K562 (cell line): Measurements from ENCODE around the gene SOX6. TPM values are rescaled to one million over a fixed set of nuclear protein-coding genes. Genes with fewer than 3 reads are reported as not detected.
A peak's percentile ranks its signal among the peaks of the same experiment; 100 is the strongest.

Source experiments
- ATAC-seq: fragments of 200-7000 bp; cut with Tn5 transposase; 3 replicates; pipeline ENCODE4 v1.9.1; 2020; ENCODE audit warnings: moderate library complexity
- BruUV-seq: library from RNA; stranded (reverse); fragments of 400-500 nt; replicated peaks from 2 replicates; lab custom pipeline; 2021; lab: Mats Ljungman, UMichigan
- CTCF ChIA-PET: fragments of 300-600 bp; formaldehyde crosslinking; extraction: SDS; loops from one replicate; lab custom pipeline; 2021; ENCODE audit warnings: low intra/inter-chr PET ratio; lab: Yijun Ruan, JAX
- POLR2A ChIA-PET: fragments of 300-600, 350-650 bp; sonication (Branson Sonifier 250); formaldehyde crosslinking; extraction: SDS; loops from one replicate; lab custom pipeline; 2021; ENCODE audit warnings: antibody characterized with exemption, inconsistent platforms; lab: Yijun Ruan, JAX
- DNase-seq, 4 experiments: peaks; one replicate each; pipeline versions ENCODE4 v3.0.0 to v3.0.0-alpha.2; 2011 to 2018; ENCODE audit warnings: low spot score in 3 of 4, mixed read lengths in 3 of 4; ENCODE audit errors: extremely low read depth in 1 of 4
- FAIRE-seq: peaks from 2 replicates; lab custom pipeline; 2011; peaks lifted over from hg19 to GRCh38; lab: Jason Lieb, UNC
- H2AFZ ChIP-seq: 2 replicates; pipeline ENCODE4 v1.6.0; 2011; ENCODE audit warnings: low read depth, low read length, control low read depth, inconsistent platforms
- H3K27ac ChIP-seq: fragments of 200-600 bp; 3 replicates; pipeline ENCODE4 v1.8.0; 2011; ENCODE audit warnings: low read depth, mild to moderate bottlenecking, control low read depth, inconsistent platforms, low read length, moderate library complexity, mixed read lengths; ENCODE audit errors: extremely low read depth
- H3K27me3 ChIP-seq, 2 experiments: fragments of 300-600 bp in 1 of 2; 2 replicates in 1 of 2; 3 replicates in 1 of 2; pipeline versions ENCODE4 v1.6.0 to v1.8.0; 2011; ENCODE audit warnings: inconsistent platforms in 2 of 2, low read length in 2 of 2, mild to moderate bottlenecking in 1 of 2, mixed read lengths in 1 of 2, moderate library complexity in 1 of 2; ENCODE audit not compliant: control insufficient read depth in 2 of 2, insufficient read depth in 2 of 2
- H3K36me3 ChIP-seq: fragments of 300-600 bp; 3 replicates; pipeline ENCODE4 v1.8.0; 2011; ENCODE audit warnings: mild to moderate bottlenecking, low read length, inconsistent platforms; ENCODE audit not compliant: control insufficient read depth, insufficient read depth
- H3K4me1 ChIP-seq, 2 experiments: fragments of 200-600 bp in 1 of 2; replicated peaks in 1 of 2; 2 replicates in 1 of 2; 3 replicates in 1 of 2; pipeline versions ENCODE4 v1.5.1 to v1.8.0; 2011; ENCODE audit warnings: inconsistent platforms in 2 of 2, low read length in 2 of 2, mild to moderate bottlenecking in 1 of 2, mixed read lengths in 1 of 2, moderate library complexity in 1 of 2; ENCODE audit not compliant: control insufficient read depth in 2 of 2, insufficient read depth in 2 of 2
- H3K4me2 ChIP-seq: 2 replicates; pipeline ENCODE4 v1.6.1; 2011; ENCODE audit warnings: low read length, control low read depth, inconsistent platforms, mixed read lengths; ENCODE audit not compliant: insufficient read depth
- H3K4me3 ChIP-seq: fragments of 200-600 bp; sonication (generic), shearing (Covaris generic); 2 replicates; pipeline ENCODE4 v1.5.1; 2016; ENCODE audit warnings: control low read depth, inconsistent platforms
- H3K79me2 ChIP-seq: fragments of 200-600 bp; 3 replicates; pipeline ENCODE4 v1.8.0; 2011; ENCODE audit warnings: low read length, inconsistent platforms; ENCODE audit not compliant: control insufficient read depth, insufficient read depth
- H3K9ac ChIP-seq, 2 experiments: 2 replicates each; pipeline versions ENCODE4 v1.6.0 to v1.6.1; 2011; ENCODE audit warnings: low read depth in 2 of 2, low read length in 2 of 2, control low read depth in 1 of 2, inconsistent platforms in 1 of 2, mild to moderate bottlenecking in 1 of 2, mixed read lengths in 1 of 2; ENCODE audit not compliant: insufficient read depth in 1 of 2
- H3K9me1 ChIP-seq: one replicate; pipeline ENCODE4 v1.6.0; 2011; ENCODE audit warnings: inconsistent platforms, mild to moderate bottlenecking, low read length, moderate library complexity; ENCODE audit not compliant: control insufficient read depth, insufficient read depth
- H3K9me3 ChIP-seq: replicated peaks from 2 replicates; pipeline ENCODE4 v1.5.1; 2011; ENCODE audit warnings: low read depth, low read length, inconsistent platforms; ENCODE audit not compliant: control insufficient read depth, insufficient read depth
- H4K20me1 ChIP-seq: replicated peaks from 2 replicates; pipeline ENCODE4 v1.6.1; 2011; ENCODE audit warnings: low read length, inconsistent platforms, mixed read lengths; ENCODE audit not compliant: control insufficient read depth, insufficient read depth
- ARID1B ChIP-seq: fragments of 450-650 bp; IDR thresholded peaks from 2 replicates; pipeline ENCODE4 v1.6.1; 2016; ENCODE audit warnings: antibody characterized with exemption, mild to moderate bottlenecking, inconsistent platforms
- IFI16 ChIP-seq: fragments of 250-450 bp; sonication (Bioruptor Pico); IDR thresholded peaks from 2 replicates; pipeline ENCODE4 v2.1.2; 2022; ENCODE audit warnings: mild to moderate bottlenecking, inconsistent platforms
- KAT2B ChIP-seq: IDR thresholded peaks from one replicate; pipeline ENCODE4 v1.6.1; 2012; ENCODE audit warnings: low read depth, mild to moderate bottlenecking, control low read depth, inconsistent platforms, low read length, moderate library complexity
- MEIS2 ChIP-seq: fragments of 450-650 bp; IDR thresholded peaks from 2 replicates; pipeline ENCODE4 v1.6.1; 2014; ENCODE audit warnings: mild to moderate bottlenecking; ENCODE audit not compliant: partially characterized antibody
- NCOR1 ChIP-seq: fragments of 450-650 bp; IDR thresholded peaks from 2 replicates; pipeline ENCODE4 v1.6.1; 2016; ENCODE audit warnings: mild to moderate bottlenecking, moderate library complexity
- RAD21 ChIP-seq, 2 experiments: fragments of 250-450 bp in 1 of 2; fragments of 450-650 bp in 1 of 2; sonication (Bioruptor Pico) in 1 of 2; formaldehyde crosslinking in 1 of 2; IDR thresholded peaks in 1 of 2; conservative IDR thresholded peaks in 1 of 2; 2 replicates each; pipeline versions ENCODE4 v1.4.0 to v1.8.0; 2020 to 2022; ENCODE audit warnings: mild to moderate bottlenecking in 2 of 2, moderate library complexity in 1 of 2
- SMARCA4 ChIP-seq: fragments of 450-650 bp; IDR thresholded peaks from 2 replicates; pipeline ENCODE4 v1.6.1; 2016
- STAT5B ChIP-seq: fragments of 250-450 bp; sonication (Bioruptor Pico); IDR thresholded peaks from 2 replicates; pipeline ENCODE4 v1.8.0; 2021; ENCODE audit warnings: mild to moderate bottlenecking, inconsistent platforms
- TEAD4 ChIP-seq, 2 experiments: sonication (generic) in 1 of 2; formaldehyde crosslinking in 1 of 2; IDR thresholded peaks; 2 replicates each; pipeline versions ENCODE4 v1.6.1 to v1.8.0; 2012 to 2022; ENCODE audit warnings: borderline replicate concordance in 1 of 2, inconsistent platforms in 1 of 2, low read length in 1 of 2, mild to moderate bottlenecking in 1 of 2, missing genetic modification reagents in 1 of 2
- WGBS: fragments of 100-300 bp; shearing (Covaris generic); methylation state at CpG from one replicate; pipeline ENCODE4 v1.1.6; 2016; ENCODE audit warnings: low coverage, mixed read lengths; ENCODE audit not compliant: insufficient coverage; ENCODE audit errors: missing lambda C conversion rate; 5-methylcytosine and 5-hydroxymethylcytosine counted together
- in situ Hi-C: fragments of 300-500 bp; cut with MboI; formaldehyde crosslinking; loops from 4 replicates; pipeline ENCODE4 v1.15.0; 2018; ENCODE audit warnings: inconsistent platforms, mixed read lengths
- intact Hi-C: fragments of 100-400 bp; cut with micrococcal nuclease; formaldehyde crosslinking; loops from 2 replicates; pipeline ENCODE4 v1.14.2; 2022
- polyA plus RNA-seq, 8 experiments: library from polyadenylated mRNA; depleted of rRNA in 4 of 8; stranded (reverse) in 5 of 8; unstranded in 3 of 8; fragments of >200 nt; fragmentation: Nextera tagmentation in 2 of 8; fragmentation: Illumina TruSeq in 1 of 8; extraction: Ambion mirVana in 2 of 8; extraction: Trizol in 1 of 8; gene quantifications; 2 replicates each; pipeline versions ENCODE4 v1.2.1 to v1.2.3, GENCODE V29; 2011 to 2014; ENCODE audit warnings: inconsistent platforms in 1 of 8, missing spikeins in 1 of 8
- total RNA-seq, 7 experiments: library from RNA; depleted of rRNA in 6 of 7; stranded (reverse); fragments of >200 nt in 6 of 7; fragmentation: Illumina TruSeq in 2 of 7; extraction: Trizol in 2 of 7; gene quantifications; 2 replicates each; pipeline versions ENCODE4 v1.2.1 to v1.2.3, GENCODE V29; 2011 to 2021; ENCODE audit warnings: low replicate concordance in 1 of 7
- TF ChIP-seq, protein P1 (sequence below): fragments of 450-650 bp; IDR thresholded peaks from 2 replicates; pipeline ENCODE4 v1.6.1; 2016
- TF ChIP-seq, protein P2 (sequence below): fragments of 450-650 bp; IDR thresholded peaks from 2 replicates; pipeline ENCODE4 v1.6.1; 2016; ENCODE audit warnings: low read depth, mild to moderate bottlenecking, moderate library complexity
- TF ChIP-seq, protein P3 (sequence below): fragments of 450-650 bp; conservative IDR thresholded peaks from 2 replicates; pipeline ENCODE4 v1.6.1; 2016; ENCODE audit warnings: missing genetic modification characterization, low read depth, mild to moderate bottlenecking, missing compliant biosample characterization, moderate library complexity

SOX6 gene
- total and polyA plus RNA-seq, 9 of the 15 experiments (the other 6 are each of a cell fraction or from before 2014, with no cell fraction given), result 0.89 to 8.7 (median 5.7) TPM

DNA sequence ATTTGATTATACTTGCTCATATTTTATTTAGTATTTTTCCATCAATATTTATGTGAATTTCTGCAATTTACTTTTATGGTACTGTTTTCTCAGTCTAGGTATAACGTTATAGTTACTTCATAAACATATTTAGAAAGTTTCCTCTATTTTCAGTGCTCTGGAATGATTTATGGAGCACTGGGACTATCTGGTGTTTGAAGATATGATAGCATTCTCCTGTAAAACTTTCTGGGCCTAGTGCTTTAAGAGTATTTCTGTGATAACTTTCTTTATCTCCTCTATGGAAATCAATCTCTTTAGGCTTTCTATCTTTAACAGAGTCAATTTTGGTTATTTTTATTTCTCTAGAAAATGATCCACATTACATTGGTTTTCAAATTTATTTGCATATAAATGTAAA, 85.1 kb downstream of the SOX6 start:
- no peaks in the 10 kb centered on the region for H3K9me1 ChIP-seq
- no peak overlapping the region for H3K27ac ChIP-seq
- no peaks in the 10 kb centered on the region for H3K36me3 ChIP-seq
- no peaks in the 10 kb centered on the region for H3K4me1 ChIP-seq
- peak in 2 of 4 experiments; percentile 27 to 45 for DNase-seq
- in situ Hi-C loops, result no loop called here
- H4K20me1 ChIP-seq, result no peaks in the 10 kb centered on the region
- intact Hi-C loops, result no loop called here
- POLR2A ChIA-PET, result no interaction called here
- CTCF ChIA-PET, result interaction anchor here (1.2 kb wide), 1 partner anchor 330 kb away, joined by 4 read pairs; no protein-coding TSS in a partner anchor
- H3K79me2 ChIP-seq, result no peaks in the 10 kb centered on the region
- no peak overlapping the region for H3K9ac ChIP-seq
- no peak overlapping the region for H3K4me2 ChIP-seq
- FAIRE-seq, result peak; percentile 56
- peak; percentile 54; the same call in 1 of the 3 replicates for ATAC-seq
- H2AFZ ChIP-seq, result no peak overlapping the region
- H3K9me3 ChIP-seq, result no peaks in the 10 kb centered on the region
- no peak overlapping the region for H3K4me3 ChIP-seq
- no TSS peak for BruUV-seq
- no peaks in the 10 kb centered on the region for H3K27me3 ChIP-seq
- WGBS, result 4% methylated on average over 1 of the region's 1 CpG
- TF ChIP-seq, protein P1, sequence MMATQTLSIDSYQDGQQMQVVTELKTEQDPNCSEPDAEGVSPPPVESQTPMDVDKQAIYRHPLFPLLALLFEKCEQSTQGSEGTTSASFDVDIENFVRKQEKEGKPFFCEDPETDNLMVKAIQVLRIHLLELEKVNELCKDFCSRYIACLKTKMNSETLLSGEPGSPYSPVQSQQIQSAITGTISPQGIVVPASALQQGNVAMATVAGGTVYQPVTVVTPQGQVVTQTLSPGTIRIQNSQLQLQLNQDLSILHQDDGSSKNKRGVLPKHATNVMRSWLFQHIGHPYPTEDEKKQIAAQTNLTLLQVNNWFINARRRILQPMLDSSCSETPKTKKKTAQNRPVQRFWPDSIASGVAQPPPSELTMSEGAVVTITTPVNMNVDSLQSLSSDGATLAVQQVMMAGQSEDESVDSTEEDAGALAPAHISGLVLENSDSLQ, result peak; percentile 73
- TF ChIP-seq, protein P2, sequence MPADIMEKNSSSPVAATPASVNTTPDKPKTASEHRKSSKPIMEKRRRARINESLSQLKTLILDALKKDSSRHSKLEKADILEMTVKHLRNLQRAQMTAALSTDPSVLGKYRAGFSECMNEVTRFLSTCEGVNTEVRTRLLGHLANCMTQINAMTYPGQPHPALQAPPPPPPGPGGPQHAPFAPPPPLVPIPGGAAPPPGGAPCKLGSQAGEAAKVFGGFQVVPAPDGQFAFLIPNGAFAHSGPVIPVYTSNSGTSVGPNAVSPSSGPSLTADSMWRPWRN, result no peak
- TF ChIP-seq RAD21 (CRISPR knock-in tag; conservative IDR thresholded peaks at IDR 0.05 in 1 of 2, IDR thresholded peaks at IDR 0.05 in 1 of 2) (peak; percentile 38 to 42), ARID1B (peak; percentile 76), NCOR1 (peak; percentile 27; the same call in 1 of the 2 replicates), STAT5B (no peak), IFI16 (CRISPR knock-in tag) (no peak), SMARCA4 (peak; percentile 42; the same call in 1 of the 2 replicates), TEAD4 (IDR thresholded peaks at IDR 0.05; ENCODE audit: low read length) (peak; percentile 55; the same call in 1 of the 2 replicates), TEAD4 (CRISPR knock-in tag; IDR thresholded peaks at IDR 0.05; ENCODE audit: borderline replicate concordance) (no peak), KAT2B (no peak), MEIS2 (peak; percentile 91)
- TF ChIP-seq, protein P3, sequence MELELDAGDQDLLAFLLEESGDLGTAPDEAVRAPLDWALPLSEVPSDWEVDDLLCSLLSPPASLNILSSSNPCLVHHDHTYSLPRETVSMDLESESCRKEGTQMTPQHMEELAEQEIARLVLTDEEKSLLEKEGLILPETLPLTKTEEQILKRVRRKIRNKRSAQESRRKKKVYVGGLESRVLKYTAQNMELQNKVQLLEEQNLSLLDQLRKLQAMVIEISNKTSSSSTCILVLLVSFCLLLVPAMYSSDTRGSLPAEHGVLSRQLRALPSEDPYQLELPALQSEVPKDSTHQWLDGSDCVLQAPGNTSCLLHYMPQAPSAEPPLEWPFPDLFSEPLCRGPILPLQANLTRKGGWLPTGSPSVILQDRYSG (tag), result no peak
